Measurements from ENCODE around the gene LDLRAD3. TPM values are rescaled to one million over a fixed set of nuclear protein-coding genes. Genes with fewer than 3 reads are reported as not detected.

The LDLRAD3 gene
- total RNA-seq, 5 donors from 2014 or later (not counting 1 experiment from before 2014, with no cell fraction given): 0.18 to 0.22 TPM; not detected in 3

GRCh38 chr11:35937700-35938099, 6.2 kb upstream of the LDLRAD3 start:
- H3K4me1 ChIP-seq (ENCODE audit: control insufficient read depth in 1 of 2, extremely low read depth in 1 of 2, insufficient read depth in 2 of 2, low read length in 2 of 2): no peaks in the 10 kb centered on the region
- WGBS (ENCODE audit: insufficient coverage): 64% methylated on average over 3 of the region's 6 CpGs
- no peaks in the 10 kb centered on the region for H3K36me3 ChIP-seq (ENCODE audit: control insufficient read depth in 2 of 2, extremely low read depth in 1 of 2, insufficient read depth in 1 of 2, low read length in 1 of 2)
- Mint-ChIP-seq H3K27ac (no peak overlapping the region), H3K27me3 (peaks cover 44 to 51% of the 10 kb centered on the region in 2 donors), H3K9me3 (no peaks in the 10 kb centered on the region), H3K4me3 (no peak overlapping the region), H3K4me1 (peaks cover 0 to 2% (median 0%) of the 10 kb centered on the region in 3 donors), H3K36me3 (no peaks in the 10 kb centered on the region)
- H3K4me3 ChIP-seq (ENCODE audit: control insufficient read depth in 1 of 2, extremely low read depth in 1 of 2, low read length in 1 of 2): no peak overlapping the region
- no peak overlapping the region for H3K27ac ChIP-seq (ENCODE audit: low read length)
- ChIA-PET CTCF (no interaction called here), POLR2A (interaction anchor here in 1 of 2 donors (0.5 kb wide), 1 partner anchor 479 kb away, joined by 3 read pairs; no protein-coding TSS in a partner anchor)
- H3K27me3 ChIP-seq (replicated peaks in 1 of 2; ENCODE audit: control insufficient read depth in 2 of 2, extremely low read depth in 1 of 2, insufficient read depth in 2 of 2, low read length in 1 of 2): peaks cover 0 to 11% of the 10 kb centered on the region in 2 experiments
- DNase-seq (no peak), ATAC-seq (replicated peaks in 1 of 4) (no peak)
- no peaks in the 10 kb centered on the region for H3K9me3 ChIP-seq

GRCh38 chr11:35938231-35938630, 5.6 kb upstream of the LDLRAD3 start:
- DNase-seq: no peak
- peaks cover 3 to 14% of the 10 kb centered on the region in 2 experiments for H3K27me3 ChIP-seq (replicated peaks in 1 of 2; ENCODE audit: control insufficient read depth in 2 of 2, extremely low read depth in 1 of 2, insufficient read depth in 2 of 2, low read length in 1 of 2)
- peaks cover 1 to 3% (median 2%) of the 10 kb centered on the region in 3 donors for H3K4me1 Mint-ChIP-seq
- no peak overlapping the region for H3K27ac ChIP-seq (ENCODE audit: low read length)
- no peaks in the 10 kb centered on the region for H3K36me3 Mint-ChIP-seq
- no peak for ATAC-seq (replicated peaks in 1 of 4)
- H3K27me3 Mint-ChIP-seq: peaks cover 50 to 55% of the 10 kb centered on the region in 2 donors
- 93% methylated on average over 7 of the region's 9 CpGs for WGBS (ENCODE audit: insufficient coverage)
- no peak overlapping the region for H3K4me3 ChIP-seq (ENCODE audit: control insufficient read depth in 1 of 2, extremely low read depth in 1 of 2, low read length in 1 of 2)
- no peaks in the 10 kb centered on the region for H3K36me3 ChIP-seq (ENCODE audit: control insufficient read depth in 2 of 2, extremely low read depth in 1 of 2, insufficient read depth in 1 of 2, low read length in 1 of 2)
- no peak overlapping the region for H3K27ac Mint-ChIP-seq
- no peak overlapping the region for H3K4me3 Mint-ChIP-seq
- no peaks in the 10 kb centered on the region for H3K9me3 Mint-ChIP-seq
- H3K4me1 ChIP-seq (ENCODE audit: control insufficient read depth in 1 of 2, extremely low read depth in 1 of 2, insufficient read depth in 2 of 2, low read length in 2 of 2): no peaks in the 10 kb centered on the region
- no peaks in the 10 kb centered on the region for H3K9me3 ChIP-seq
- ChIA-PET POLR2A (interaction anchor here in 1 of 2 donors (0.5 kb wide), 1 partner anchor 480 kb away, joined by 3 read pairs; no protein-coding TSS in a partner anchor), CTCF (no interaction called here)

- Histone ChIP-seq H3K4me3 (ENCODE audit: control insufficient read depth in 1 of 2, extremely low read depth in 1 of 2, low read length in 1 of 2) (peak overlapping the region in 1 of 2 donors; percentile 79), H3K27ac (ENCODE audit: low read length) (no peak overlapping the region), H3K27me3 (replicated peaks in 1 of 2; ENCODE audit: control insufficient read depth in 2 of 2, extremely low read depth in 1 of 2, insufficient read depth in 2 of 2, low read length in 1 of 2) (peaks cover 7 to 29% of the 10 kb centered on the region in 2 experiments), H3K36me3 (ENCODE audit: control insufficient read depth in 2 of 2, extremely low read depth in 1 of 2, insufficient read depth in 1 of 2, low read length in 1 of 2) (no peaks in the 10 kb centered on the region), H3K9me3 (no peaks in the 10 kb centered on the region), H3K4me1 (ENCODE audit: control insufficient read depth in 1 of 2, extremely low read depth in 1 of 2, insufficient read depth in 2 of 2, low read length in 2 of 2) (peaks cover 0 to 6% of the 10 kb centered on the region in 2 experiments)
- Mint-ChIP-seq H3K36me3 (no peaks in the 10 kb centered on the region), H3K9me3 (no peaks in the 10 kb centered on the region), H3K4me1 (peaks cover 13 to 21% (median 17%) of the 10 kb centered on the region in 3 donors), H3K4me3 (peak overlapping the region; percentile 67 to 89 (median 73)), H3K27me3 (peaks cover 54 to 57% of the 10 kb centered on the region in 2 donors), H3K27ac (no peak overlapping the region)
- WGBS (ENCODE audit: insufficient coverage): 26% methylated on average over 7 of the region's 9 CpGs
- DNase-seq (no peak), ATAC-seq (replicated peaks in 1 of 4) (no peak)
- POLR2A ChIA-PET: no interaction called here
- CTCF ChIA-PET: no interaction called here
These were observed 553 bp upstream of the LDLRAD3 start for GRCh38 chr11:35943309-35943708.

DNA sequence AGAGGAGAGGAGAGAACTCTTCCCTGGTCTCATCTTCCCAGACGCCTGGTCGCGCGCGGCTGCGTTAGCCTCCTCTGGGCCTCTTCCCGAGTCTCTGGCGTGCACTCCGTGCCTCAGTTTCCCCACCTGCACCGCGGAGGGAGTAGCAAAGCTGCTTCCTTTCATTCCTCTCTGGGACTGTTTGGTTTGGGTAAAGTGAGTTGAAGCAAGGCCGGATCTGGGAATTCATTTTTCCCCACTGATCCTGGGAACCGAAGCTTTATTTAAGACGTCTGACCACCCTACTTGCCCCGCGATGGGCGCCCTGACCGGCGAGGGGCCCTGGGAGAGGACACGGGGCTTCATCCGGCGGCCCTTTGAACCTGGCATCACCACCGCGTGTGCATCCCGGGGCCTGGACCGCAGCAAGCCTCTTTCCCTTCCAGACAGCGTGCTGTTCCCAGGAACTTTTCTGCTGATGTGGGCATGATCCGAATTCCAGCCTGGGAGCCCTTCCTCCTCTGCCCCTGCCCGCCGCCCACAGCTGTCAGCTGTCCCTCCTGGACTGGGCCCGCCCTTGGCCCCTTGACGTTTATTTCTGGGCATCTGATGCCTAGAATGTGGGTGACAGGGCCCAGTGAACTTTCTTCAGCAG, 758 bp downstream of the LDLRAD3 start:
- WGBS (ENCODE audit: insufficient coverage): 81% methylated on average over 20 of the region's 32 CpGs
- CTCF ChIA-PET: no interaction called here

GRCh38 chr11:35945137-35945518, 1.3 kb downstream of the LDLRAD3 start:
- peaks cover 0 to 6% of the 10 kb centered on the region in 2 experiments for H3K4me1 ChIP-seq (ENCODE audit: control insufficient read depth in 1 of 2, extremely low read depth in 1 of 2, insufficient read depth in 2 of 2, low read length in 2 of 2)
- H3K27me3 ChIP-seq (replicated peaks in 1 of 2; ENCODE audit: control insufficient read depth in 2 of 2, extremely low read depth in 1 of 2, insufficient read depth in 2 of 2, low read length in 1 of 2): peaks cover 7 to 29% of the 10 kb centered on the region in 2 experiments
- no CpG with 5 or more reads among the region's 2 CpGs for WGBS (ENCODE audit: insufficient coverage)
- H3K27ac Mint-ChIP-seq: no peak overlapping the region
- ATAC-seq (replicated peaks in 1 of 4) (no peak), DNase-seq (no peak)
- no peaks in the 10 kb centered on the region for H3K36me3 Mint-ChIP-seq
- peaks cover 48 to 57% of the 10 kb centered on the region in 2 donors for H3K27me3 Mint-ChIP-seq
- H3K36me3 ChIP-seq (ENCODE audit: control insufficient read depth in 2 of 2, extremely low read depth in 1 of 2, insufficient read depth in 1 of 2, low read length in 1 of 2): no peaks in the 10 kb centered on the region
- H3K4me1 Mint-ChIP-seq: peaks cover 13 to 21% (median 17%) of the 10 kb centered on the region in 3 donors
- CTCF ChIA-PET: no interaction called here
- H3K27ac ChIP-seq (ENCODE audit: low read length): no peak overlapping the region
- H3K4me3 ChIP-seq (ENCODE audit: control insufficient read depth in 1 of 2, extremely low read depth in 1 of 2, low read length in 1 of 2): no peak overlapping the region
- H3K9me3 Mint-ChIP-seq: no peaks in the 10 kb centered on the region
- H3K4me3 Mint-ChIP-seq: peak overlapping the region; percentile 63 to 72 (median 70)
- POLR2A ChIA-PET: no interaction called here
- no peaks in the 10 kb centered on the region for H3K9me3 ChIP-seq

More for the DNA sequence above, 758 bp downstream of the LDLRAD3 start:
- POLR2A ChIA-PET: no interaction called here
- ATAC-seq (replicated peaks in 1 of 4): no peak
- Histone ChIP-seq H3K27ac (ENCODE audit: low read length) (no peak overlapping the region), H3K4me3 (ENCODE audit: control insufficient read depth in 1 of 2, extremely low read depth in 1 of 2, low read length in 1 of 2) (peak overlapping the region in 1 of 2 donors; percentile 53), H3K27me3 (replicated peaks in 1 of 2; ENCODE audit: control insufficient read depth in 2 of 2, extremely low read depth in 1 of 2, insufficient read depth in 2 of 2, low read length in 1 of 2) (peaks cover 7 to 29% of the 10 kb centered on the region in 2 experiments), H3K9me3 (no peaks in the 10 kb centered on the region), H3K36me3 (ENCODE audit: control insufficient read depth in 2 of 2, extremely low read depth in 1 of 2, insufficient read depth in 1 of 2, low read length in 1 of 2) (no peaks in the 10 kb centered on the region), H3K4me1 (ENCODE audit: control insufficient read depth in 1 of 2, extremely low read depth in 1 of 2, insufficient read depth in 2 of 2, low read length in 2 of 2) (peaks cover 0 to 6% of the 10 kb centered on the region in 2 experiments)
- no peak for DNase-seq
- peak overlapping the region; percentile 63 to 72 (median 70) for H3K4me3 Mint-ChIP-seq
- H3K4me1 Mint-ChIP-seq: peaks cover 13 to 21% (median 17%) of the 10 kb centered on the region in 3 donors
- no peak overlapping the region for H3K27ac Mint-ChIP-seq
- H3K36me3 Mint-ChIP-seq: no peaks in the 10 kb centered on the region
- no peaks in the 10 kb centered on the region for H3K9me3 Mint-ChIP-seq
- peaks cover 52 to 54% of the 10 kb centered on the region in 2 donors for H3K27me3 Mint-ChIP-seq

DNA sequence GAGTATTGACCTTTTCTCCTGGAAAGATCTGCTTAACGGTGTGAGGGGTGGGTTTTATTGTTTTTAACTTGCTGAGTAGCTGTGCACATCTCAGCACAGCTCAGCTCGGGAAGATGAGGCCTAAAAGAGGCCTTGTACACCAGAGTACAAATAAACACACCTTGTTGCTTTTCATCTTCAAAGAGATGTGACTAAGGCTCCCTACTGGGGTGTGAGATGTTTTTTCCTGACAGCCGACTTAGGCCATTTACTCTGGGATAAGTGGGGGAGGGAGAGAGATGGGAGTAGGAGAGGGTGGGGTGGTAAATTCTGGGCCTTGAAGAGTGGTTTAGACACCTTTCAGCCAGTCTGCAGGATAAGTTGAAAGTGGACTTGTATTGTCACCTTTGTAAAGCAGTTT, 2.9 kb downstream of the LDLRAD3 start:
- Mint-ChIP-seq H3K4me3 (no peak overlapping the region), H3K9me3 (no peaks in the 10 kb centered on the region), H3K4me1 (peaks cover 13 to 21% (median 17%) of the 10 kb centered on the region in 3 donors), H3K27me3 (peaks cover 44 to 58% of the 10 kb centered on the region in 2 donors), H3K27ac (no peak overlapping the region), H3K36me3 (no peaks in the 10 kb centered on the region)
- no peaks in the 10 kb centered on the region for H3K9me3 ChIP-seq
- WGBS (ENCODE audit: insufficient coverage): 77% methylated on average over 1 of the region's 3 CpGs
- H3K27ac ChIP-seq (ENCODE audit: low read length): no peak overlapping the region
- H3K36me3 ChIP-seq (ENCODE audit: control insufficient read depth in 2 of 2, extremely low read depth in 1 of 2, insufficient read depth in 1 of 2, low read length in 1 of 2): no peaks in the 10 kb centered on the region
- no peak overlapping the region for H3K4me3 ChIP-seq (ENCODE audit: control insufficient read depth in 1 of 2, extremely low read depth in 1 of 2, low read length in 1 of 2)
- ChIA-PET CTCF (no interaction called here), POLR2A (no interaction called here)
- H3K27me3 ChIP-seq (replicated peaks in 1 of 2; ENCODE audit: control insufficient read depth in 2 of 2, extremely low read depth in 1 of 2, insufficient read depth in 2 of 2, low read length in 1 of 2): peaks cover 7 to 28% of the 10 kb centered on the region in 2 experiments
- ATAC-seq (replicated peaks in 1 of 4): no peak
- peaks cover 0 to 6% of the 10 kb centered on the region in 2 experiments for H3K4me1 ChIP-seq (ENCODE audit: control insufficient read depth in 1 of 2, extremely low read depth in 1 of 2, insufficient read depth in 2 of 2, low read length in 2 of 2)
- DNase-seq: no peak

All from T-cell (primary cell).